Choroid plexus epithelial cell (primary cell): Measurements from ENCODE around the gene NUP188.

Experiments used
- DNase-seq: peaks from one replicate; pipeline ENCODE4 v3.0.0-alpha.2; 2010; ENCODE audit warnings: low read depth
- H3K4me3 ChIP-seq: 2 replicates; pipeline ENCODE4 v1.5.1; 2011; ENCODE audit warnings: low read depth, mild to moderate bottlenecking, control low read depth, low read length, moderate library complexity
- CTCF ChIP-seq: conservative IDR thresholded peaks from 2 replicates; pipeline ENCODE4 v1.5.1; 2011; ENCODE audit warnings: low read depth, mild to moderate bottlenecking, control low read depth, inconsistent platforms, low read length, moderate library complexity

NUP188 gene

GRCh38 chr9:129007766-129008468 lies 60.4 kb downstream of the NUP188 start:
- DNase-seq = no peak
- no peak for TF ChIP-seq CTCF

GRCh38 chr9:129008469-129008965 lies 61.0 kb downstream of the NUP188 start:
- no peak for DNase-seq
- no peak overlapping the region for H3K4me3 ChIP-seq
- no peak for TF ChIP-seq CTCF

More at GRCh38 chr9:129007766-129008468, 60.4 kb downstream of the NUP188 start:
- no peak overlapping the region for H3K4me3 ChIP-seq

GRCh38 chr9:129008986-129009583 lies 61.6 kb downstream of the NUP188 start:
- no peak for DNase-seq
- no peak for TF ChIP-seq CTCF
- H3K4me3 ChIP-seq = no peak overlapping the region

GRCh38 chr9:129009584-129010141 lies 62.2 kb downstream of the NUP188 start:
- no peak overlapping the region for H3K4me3 ChIP-seq
- DNase-seq = no peak
- no peak for TF ChIP-seq CTCF

- H3K4me3 ChIP-seq = no peak overlapping the region
- TF ChIP-seq CTCF = no peak
- no peak for DNase-seq
Measured at GRCh38 chr9:129010267-129010975, 62.9 kb downstream of the NUP188 start.

GRCh38 chr9:129011170-129011569 lies 63.7 kb downstream of the NUP188 start:
- no peak for DNase-seq
- no peak for TF ChIP-seq CTCF
- no peak overlapping the region for H3K4me3 ChIP-seq
